Activated T-helper 2 cell treated with anti-CD3 and anti-CD28 coated beads, Interferon-gamma antibody, Interleukin-2, Interleukin-4, amounts not matched to agents 10 μg/mL and 5 μg/mL and 100 μg/mL, durations not matched to agents 14 hours and 24 hours and 36 hours (primary cell): ENCODE data around the gene TEAD1. TPM values are rescaled to one million over a fixed set of nuclear protein-coding genes. Genes with fewer than 3 reads are reported as not detected.
"Not testable (repeated sequence)": the region's sequence is repeated elsewhere in the genome, so short reads cannot be mapped to it uniquely, and the experiment has no call there.

Experiments
- DNase-seq: peaks from one replicate; pipeline ENCODE4 v3.0.0; 2021; ENCODE audit warnings: low spot score
- H3K27ac Mint-ChIP-seq: one replicate; pipeline ENCODE4 v1.8.0; 2021; ENCODE audit warnings: mixed read lengths
- H3K27me3 Mint-ChIP-seq: one replicate; pipeline ENCODE4 v1.8.0; 2021; ENCODE audit warnings: low read depth, mixed read lengths
- H3K36me3 Mint-ChIP-seq: one replicate; pipeline ENCODE4 v1.8.0; 2021; ENCODE audit warnings: low read depth, mixed read lengths
- H3K4me1 Mint-ChIP-seq: one replicate; pipeline ENCODE4 v1.8.0; 2021; ENCODE audit warnings: low read depth, mixed read lengths
- H3K4me3 Mint-ChIP-seq: one replicate; pipeline ENCODE4 v1.8.0; 2021; ENCODE audit warnings: low read depth, mild to moderate bottlenecking, moderate library complexity, mixed read lengths
- H3K9me3 Mint-ChIP-seq: one replicate; pipeline ENCODE4 v1.8.0; 2021; ENCODE audit warnings: mixed read lengths
- intact Hi-C: fragments of 100-400 bp; cut with micrococcal nuclease; formaldehyde crosslinking; loops from one replicate; pipeline ENCODE4 v1.15.1; 2023
- total RNA-seq: library from RNA; stranded (reverse); gene quantifications from 2 replicates; pipeline ENCODE4 v1.2.3, GENCODE V29; 2022

Gene TEAD1
- total RNA-seq, 1 donor from 2014 or later = 1.3 TPM

GRCh38 chr11:12757416-12757815 is 83.2 kb downstream of the TEAD1 start:
- Mint-ChIP-seq H3K27me3 (peaks cover 22% of the 10 kb centered on the region), H3K27ac (no peak overlapping the region), H3K36me3 (no peaks in the 10 kb centered on the region), H3K9me3 (no peaks in the 10 kb centered on the region), H3K4me1 (no peaks in the 10 kb centered on the region), H3K4me3 (no peak overlapping the region)
- no peak for DNase-seq
- intact Hi-C loops = no loop called here

- H3K4me3 Mint-ChIP-seq, intact Hi-C loops, H3K27ac Mint-ChIP-seq, H3K4me1 Mint-ChIP-seq, H3K9me3 Mint-ChIP-seq, H3K36me3 Mint-ChIP-seq, DNase-seq: not testable (repeated sequence)
- peaks cover 26% of the 10 kb centered on the region for H3K27me3 Mint-ChIP-seq
These were observed 83.9 kb downstream of the TEAD1 start for GRCh38 chr11:12758117-12758516.

DNA sequence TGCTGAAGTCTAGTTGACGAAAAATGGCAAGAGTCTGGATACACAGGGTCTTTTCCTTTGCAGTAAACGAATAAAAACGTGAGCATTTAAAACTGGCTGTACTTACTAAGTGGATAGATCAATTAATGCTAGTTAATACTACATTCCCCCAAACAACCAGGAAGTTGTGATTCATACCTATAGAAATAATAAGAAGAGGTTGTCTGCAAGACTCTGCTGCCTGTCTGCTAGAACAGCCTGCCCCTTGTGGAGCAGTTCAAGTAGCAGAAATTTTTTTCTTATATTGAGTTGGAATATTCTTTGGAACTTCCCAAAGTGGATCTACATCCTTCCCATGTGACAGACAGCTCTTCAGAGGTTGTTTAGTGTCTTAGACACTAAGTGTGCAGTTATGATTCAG is 86.8 kb downstream of the TEAD1 start:
- Mint-ChIP-seq H3K9me3 (no peaks in the 10 kb centered on the region), H3K27me3 (peaks cover 27% of the 10 kb centered on the region), H3K27ac (no peak overlapping the region), H3K4me3 (no peak overlapping the region), H3K4me1 (no peaks in the 10 kb centered on the region), H3K36me3 (no peaks in the 10 kb centered on the region)
- intact Hi-C loops = no loop called here
- DNase-seq = no peak

- no peak for DNase-seq
- Mint-ChIP-seq H3K36me3 (no peaks in the 10 kb centered on the region), H3K4me3 (no peak overlapping the region), H3K27ac (no peak overlapping the region), H3K4me1 (no peaks in the 10 kb centered on the region), H3K9me3 (no peaks in the 10 kb centered on the region), H3K27me3 (peaks cover 28% of the 10 kb centered on the region)
- intact Hi-C loops = no loop called here
These were observed 88.1 kb downstream of the TEAD1 start for GRCh38 chr11:12762278-12762677.

DNA sequence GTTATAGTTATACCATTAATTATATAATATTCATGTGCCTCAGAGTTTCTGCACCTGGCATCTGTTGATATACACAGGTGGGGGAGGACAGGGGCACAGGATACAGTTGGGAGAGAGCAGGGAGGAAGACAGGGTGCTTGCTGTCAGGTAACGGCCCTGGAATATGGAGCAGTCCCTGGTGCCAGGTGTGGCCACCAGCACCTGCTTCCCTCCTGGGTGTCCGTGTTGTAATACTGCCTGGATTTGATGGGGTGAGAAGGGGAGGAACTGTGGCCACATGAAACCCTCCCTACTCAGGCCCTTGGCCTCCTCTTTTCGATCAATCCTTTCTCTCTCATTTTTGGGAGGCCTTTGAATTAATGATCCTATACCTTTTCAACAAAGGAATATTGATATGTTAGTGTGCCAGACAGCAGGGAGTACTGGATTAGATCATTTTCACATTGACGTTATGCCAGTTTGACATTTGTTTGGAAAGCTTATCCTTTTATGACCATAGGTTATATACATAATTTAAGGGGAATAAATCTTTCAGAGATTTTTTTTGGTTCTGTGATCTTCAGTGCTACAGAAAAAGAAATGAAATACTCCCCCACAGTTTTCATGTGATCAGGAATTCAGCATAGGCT is 88.6 kb downstream of the TEAD1 start:
- H3K27me3 Mint-ChIP-seq = peaks cover 33% of the 10 kb centered on the region
- H3K27ac Mint-ChIP-seq = no peak overlapping the region
- intact Hi-C loops = no loop called here
- DNase-seq = no peak
- H3K4me1 Mint-ChIP-seq = no peaks in the 10 kb centered on the region
- no peak overlapping the region for H3K4me3 Mint-ChIP-seq
- H3K36me3 Mint-ChIP-seq = no peaks in the 10 kb centered on the region
- no peaks in the 10 kb centered on the region for H3K9me3 Mint-ChIP-seq

- Mint-ChIP-seq H3K27me3 (peaks cover 30% of the 10 kb centered on the region), H3K9me3 (no peaks in the 10 kb centered on the region), H3K4me1 (peaks cover 3% of the 10 kb centered on the region), H3K4me3 (no peak overlapping the region), H3K27ac (no peak overlapping the region), H3K36me3 (no peaks in the 10 kb centered on the region)
- no peak for DNase-seq
- intact Hi-C loops = no loop called here
These were observed 90.1 kb downstream of the TEAD1 start for GRCh38 chr11:12764187-12764914.

DNA sequence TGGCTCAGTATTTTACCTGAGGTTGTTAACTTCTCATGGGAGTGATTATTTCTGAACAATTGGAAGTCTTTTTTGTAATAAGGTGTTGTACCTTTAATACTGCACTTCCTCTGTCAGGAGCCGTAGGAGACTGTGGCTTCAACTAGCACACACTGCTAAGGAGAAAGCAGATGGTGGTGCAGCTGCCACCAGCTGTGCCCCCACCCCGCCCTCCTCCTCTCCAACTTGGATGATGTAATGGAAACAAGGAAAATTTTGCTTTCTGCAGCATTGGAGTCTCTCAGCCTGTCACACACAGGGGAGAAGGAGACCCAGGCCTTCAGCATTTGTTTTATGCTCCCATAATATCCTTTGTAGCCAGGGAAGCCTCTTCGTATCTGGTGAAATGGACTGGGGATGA is 91.2 kb downstream of the TEAD1 start:
- Mint-ChIP-seq H3K4me3 (no peak overlapping the region), H3K27me3 (peaks cover 26% of the 10 kb centered on the region), H3K36me3 (no peaks in the 10 kb centered on the region), H3K27ac (no peak overlapping the region), H3K4me1 (peaks cover 3% of the 10 kb centered on the region), H3K9me3 (no peaks in the 10 kb centered on the region)
- no peak for DNase-seq
- intact Hi-C loops = loop anchor here (5.0 kb wide), 1 partner anchor 52 kb away; no protein-coding TSS in a partner anchor

- no peaks in the 10 kb centered on the region for H3K36me3 Mint-ChIP-seq
- no peak for DNase-seq
- H3K9me3 Mint-ChIP-seq = no peaks in the 10 kb centered on the region
- peaks cover 22% of the 10 kb centered on the region for H3K27me3 Mint-ChIP-seq
- H3K27ac Mint-ChIP-seq = no peak overlapping the region
- H3K4me3 Mint-ChIP-seq = no peak overlapping the region
- intact Hi-C loops = loop anchor here (5.0 kb wide), 1 partner anchor 50 kb away; no protein-coding TSS in a partner anchor
- H3K4me1 Mint-ChIP-seq = peaks cover 6% of the 10 kb centered on the region
These were observed 92.8 kb downstream of the TEAD1 start for GRCh38 chr11:12767027-12767426.

- Mint-ChIP-seq H3K36me3 (no peaks in the 10 kb centered on the region), H3K27ac (no peak overlapping the region), H3K4me3 (no peak overlapping the region), H3K9me3 (no peaks in the 10 kb centered on the region), H3K27me3 (peaks cover 22% of the 10 kb centered on the region), H3K4me1 (peaks cover 9% of the 10 kb centered on the region)
- no peak for DNase-seq
- intact Hi-C loops = loop anchor here (5.0 kb wide), 1 partner anchor 50 kb away; no protein-coding TSS in a partner anchor
These were observed 93.4 kb downstream of the TEAD1 start for GRCh38 chr11:12767577-12767976.

GRCh38 chr11:12768726-12769673 is 94.8 kb downstream of the TEAD1 start:
- DNase-seq = no peak
- H3K27me3 Mint-ChIP-seq = peaks cover 19% of the 10 kb centered on the region
- no peak overlapping the region for H3K27ac Mint-ChIP-seq
- intact Hi-C loops = loop anchor here (5.0 kb wide), 1 partner anchor 48 kb away; no protein-coding TSS in a partner anchor
- no peaks in the 10 kb centered on the region for H3K9me3 Mint-ChIP-seq
- no peaks in the 10 kb centered on the region for H3K36me3 Mint-ChIP-seq
- peaks cover 9% of the 10 kb centered on the region for H3K4me1 Mint-ChIP-seq
- H3K4me3 Mint-ChIP-seq = no peak overlapping the region

DNA sequence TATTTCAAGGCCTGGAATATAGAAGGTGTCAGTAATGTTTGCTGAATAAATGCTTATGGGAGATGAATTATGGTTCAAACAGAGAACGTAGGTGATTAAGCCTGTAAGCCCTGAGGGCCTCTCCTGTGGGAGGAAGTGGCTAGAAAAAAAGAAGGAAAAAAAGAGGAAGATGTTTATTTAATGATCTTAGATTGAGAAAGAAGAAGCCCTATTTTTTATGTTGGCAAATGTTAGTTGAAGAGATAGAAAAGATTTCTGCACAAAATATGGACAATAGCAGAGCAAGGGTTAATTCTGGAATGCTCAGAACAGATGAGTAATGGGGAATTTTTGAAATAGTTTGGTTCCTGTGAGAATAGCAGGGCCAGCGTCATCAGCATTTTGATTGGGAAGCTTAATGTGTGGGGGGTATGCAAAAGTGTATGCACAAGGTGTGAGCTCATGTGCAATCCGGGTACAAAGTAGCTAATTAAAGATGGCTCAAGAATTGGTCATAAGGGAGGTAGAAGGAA is 95.7 kb downstream of the TEAD1 start:
- DNase-seq = no peak
- H3K4me3 Mint-ChIP-seq = no peak overlapping the region
- intact Hi-C loops = loop anchor here (5.0 kb wide), 1 partner anchor 47 kb away; no protein-coding TSS in a partner anchor
- H3K27ac Mint-ChIP-seq = no peak overlapping the region
- H3K4me1 Mint-ChIP-seq = peaks cover 9% of the 10 kb centered on the region
- H3K9me3 Mint-ChIP-seq = no peaks in the 10 kb centered on the region
- H3K36me3 Mint-ChIP-seq = no peaks in the 10 kb centered on the region
- H3K27me3 Mint-ChIP-seq = peaks cover 16% of the 10 kb centered on the region

GRCh38 chr11:12770435-12770834 is 96.2 kb downstream of the TEAD1 start:
- no peak overlapping the region for H3K27ac Mint-ChIP-seq
- intact Hi-C loops = no loop called here
- no peaks in the 10 kb centered on the region for H3K36me3 Mint-ChIP-seq
- no peak overlapping the region for H3K4me3 Mint-ChIP-seq
- H3K4me1 Mint-ChIP-seq = peaks cover 9% of the 10 kb centered on the region
- H3K27me3 Mint-ChIP-seq = peaks cover 16% of the 10 kb centered on the region
- no peaks in the 10 kb centered on the region for H3K9me3 Mint-ChIP-seq
- DNase-seq = no peak
